ENCODE results near the gene ENTPD1.
"Not testable (repeated sequence)": the region's sequence is repeated elsewhere in the genome, so short reads cannot be mapped to it uniquely, and the experiment has no call there.

The ENTPD1 gene

DNA sequence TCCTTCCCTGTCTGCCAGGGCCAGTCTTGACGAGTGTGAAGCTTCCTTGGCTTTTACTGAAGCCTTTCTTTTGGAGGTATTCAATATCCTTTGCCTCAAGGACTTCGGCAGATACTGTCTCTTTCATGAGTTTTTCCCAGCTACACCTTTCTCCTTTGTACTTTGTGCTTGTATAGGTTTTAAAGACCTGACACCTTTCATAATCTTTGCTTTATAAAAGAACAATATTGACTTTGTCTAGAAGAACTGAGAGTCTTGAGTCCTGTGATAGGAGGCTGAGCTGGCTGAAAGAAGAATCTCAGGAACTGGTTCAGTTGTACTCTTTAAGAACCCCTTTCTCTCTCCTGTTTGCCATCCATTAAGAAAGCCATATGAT, 110.5 kb downstream of the ENTPD1 start:
- DNase-seq (ENCODE audit: low spot score), result no peak

DNA sequence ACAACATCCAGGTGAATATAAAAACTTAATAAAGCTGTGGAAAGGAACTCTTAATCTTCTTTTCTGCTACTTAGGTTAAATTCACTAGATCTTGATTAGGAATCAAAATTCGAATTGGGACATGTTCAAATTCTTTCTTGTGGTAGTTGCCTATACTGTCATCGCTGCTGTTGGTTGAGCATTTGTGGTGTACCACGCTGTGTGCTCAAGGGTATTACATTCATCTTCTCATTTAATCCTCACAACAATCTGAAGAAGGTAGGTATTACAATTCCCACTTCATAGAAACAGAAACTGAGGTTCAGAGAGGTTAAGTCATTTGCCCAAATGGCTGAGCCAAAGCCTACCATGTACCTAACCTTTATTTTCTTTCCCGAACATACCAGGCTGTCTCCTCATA, 111.9 kb downstream of the ENTPD1 start:
- no peak for DNase-seq (ENCODE audit: low spot score)

DNA sequence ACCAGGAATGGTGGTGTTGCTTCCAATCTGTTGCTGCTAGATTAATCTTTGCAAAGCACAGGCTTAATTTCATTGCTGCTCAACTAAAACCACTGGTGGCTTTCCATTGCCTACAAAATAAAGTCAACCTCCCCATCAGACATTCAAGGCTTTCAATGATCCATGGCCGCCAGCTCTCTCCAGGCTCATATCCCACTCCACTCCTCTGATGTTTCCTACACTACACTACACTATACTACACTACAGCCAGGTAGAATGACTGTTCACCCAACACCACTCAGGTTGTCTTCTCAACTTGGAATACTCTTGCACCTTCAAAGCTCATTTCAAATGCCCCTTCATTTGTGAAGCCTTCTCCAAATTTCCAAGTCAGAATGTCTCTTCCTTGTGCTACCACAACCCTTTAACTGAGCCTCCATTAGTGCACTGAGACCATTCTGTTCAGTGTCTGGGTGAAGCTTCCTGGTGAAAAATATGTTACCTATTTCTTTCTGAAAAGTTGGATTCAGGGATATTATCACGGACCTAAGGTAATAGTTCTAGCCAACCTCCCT, 116.3 kb downstream of the ENTPD1 start:
- DNase-seq (ENCODE audit: low spot score), result no peak

DNA sequence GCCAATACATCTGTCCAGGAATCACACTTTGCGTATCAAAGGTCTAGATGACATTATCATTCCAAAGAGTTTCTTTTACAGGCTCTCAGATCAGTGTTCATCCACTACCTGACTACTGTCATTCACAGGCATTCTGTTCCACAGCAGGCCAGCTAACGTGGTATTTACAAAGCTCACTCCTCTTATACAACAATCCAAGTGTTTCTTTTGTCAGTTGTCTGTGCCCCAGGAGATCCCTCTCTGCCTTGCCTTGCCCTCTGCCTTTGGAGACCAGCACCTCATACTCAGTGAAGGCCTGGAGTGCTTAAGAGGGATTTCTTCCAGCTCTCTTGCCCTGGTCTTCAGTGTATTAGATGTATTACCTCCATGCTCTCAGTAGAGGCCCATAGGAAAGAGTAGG, 117.2 kb downstream of the ENTPD1 start:
- no peak for DNase-seq (ENCODE audit: low spot score)

DNA sequence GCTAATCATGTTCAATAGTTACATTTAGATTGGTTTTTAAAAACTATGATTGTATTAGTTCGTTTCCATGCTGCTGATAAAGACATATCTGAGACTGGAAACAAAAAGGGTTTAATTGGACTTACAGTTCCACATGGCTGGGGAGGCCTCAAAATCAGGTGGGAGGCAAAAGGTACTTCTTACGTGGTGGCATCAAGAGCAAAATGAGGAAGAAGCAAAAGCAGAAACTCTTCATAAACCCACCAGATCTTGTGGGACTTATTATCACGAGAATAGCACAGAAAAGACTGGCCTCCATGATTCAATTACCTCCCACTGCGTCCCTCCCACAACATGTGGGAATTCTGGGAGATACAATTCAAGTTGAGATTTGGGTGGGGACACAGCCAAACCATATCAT, 117.7 kb downstream of the ENTPD1 start:
- no peak for DNase-seq (ENCODE audit: low spot score)

DNA sequence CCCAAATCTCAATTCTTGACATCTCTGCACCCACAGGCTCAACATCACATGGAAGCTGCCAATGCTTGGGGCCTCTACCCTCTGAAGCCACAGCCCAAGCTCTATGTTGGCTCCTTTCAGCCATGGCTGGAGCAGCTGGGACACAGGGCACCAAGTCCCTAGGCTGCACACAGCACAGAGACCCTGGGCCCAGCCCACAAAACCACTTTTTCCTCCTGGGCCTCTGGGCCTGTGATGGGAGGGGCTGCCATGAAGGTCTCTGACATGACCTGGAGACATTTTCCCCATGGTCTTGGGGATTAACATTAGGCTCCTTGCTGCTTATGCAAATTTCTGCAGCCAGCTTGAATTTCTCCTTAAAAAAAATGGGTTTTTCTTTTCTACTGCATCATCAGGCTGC, 118.8 kb downstream of the ENTPD1 start:
- not testable (repeated sequence) for DNase-seq (ENCODE audit: low spot score)

DNA sequence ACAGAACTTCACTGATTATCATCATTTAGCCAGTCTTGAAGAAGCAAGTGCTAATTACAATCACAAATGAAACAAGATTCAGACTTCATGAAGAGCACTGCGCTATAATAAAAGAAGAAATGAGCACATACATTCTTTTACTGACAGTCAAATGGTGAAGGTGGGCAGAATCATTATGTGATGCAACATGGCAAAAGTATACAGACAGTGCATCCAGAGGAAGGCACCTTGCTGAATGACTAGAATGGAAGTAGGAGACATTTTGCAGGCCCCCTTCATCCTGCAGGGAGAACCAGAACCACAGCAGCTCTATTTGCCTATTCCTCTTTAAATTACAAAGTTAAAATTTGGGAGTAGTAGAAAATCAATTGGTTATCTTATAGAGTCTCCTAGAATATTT, 120.8 kb downstream of the ENTPD1 start:
- no peak for DNase-seq (ENCODE audit: low spot score)

DNA sequence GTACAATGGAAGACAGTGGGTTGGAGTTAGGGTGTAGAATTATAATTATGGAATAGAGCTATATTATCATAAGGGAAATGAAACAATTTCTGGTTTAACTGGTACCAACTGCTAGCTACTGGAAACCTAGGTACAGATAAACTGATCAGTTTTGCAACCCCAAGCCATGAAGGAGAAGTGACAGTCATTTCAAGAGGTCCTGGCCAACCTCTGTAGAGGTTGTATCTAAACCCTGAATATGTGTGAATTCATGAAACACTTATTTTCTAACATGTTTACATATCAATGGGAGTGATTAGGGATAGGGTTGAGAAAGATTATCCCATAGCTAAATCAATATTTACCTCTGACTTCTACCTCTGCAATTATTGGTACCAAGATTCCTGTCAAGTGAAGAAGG, 121.9 kb downstream of the ENTPD1 start:
- DNase-seq (ENCODE audit: low spot score), result no peak

DNA sequence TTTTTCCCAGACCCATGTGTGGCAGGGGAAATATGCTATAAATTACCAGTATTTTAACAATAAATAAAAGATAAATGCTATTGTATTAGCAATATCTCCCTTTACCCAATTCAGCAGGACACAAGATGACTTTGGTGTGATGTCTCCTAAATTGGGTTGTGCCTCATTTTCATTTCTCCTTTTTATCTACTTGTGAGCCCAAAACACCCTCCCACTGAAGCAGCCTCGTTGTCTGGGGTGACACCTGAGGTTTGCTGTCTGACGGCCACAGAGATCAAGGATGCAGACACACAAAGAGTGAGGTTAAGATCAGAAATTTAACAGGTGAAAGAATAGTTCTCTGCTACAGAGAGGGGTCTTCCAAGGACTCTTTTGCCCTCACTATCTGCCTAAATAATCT, 124.7 kb downstream of the ENTPD1 start:
- DNase-seq (ENCODE audit: low spot score), result no peak

DNA sequence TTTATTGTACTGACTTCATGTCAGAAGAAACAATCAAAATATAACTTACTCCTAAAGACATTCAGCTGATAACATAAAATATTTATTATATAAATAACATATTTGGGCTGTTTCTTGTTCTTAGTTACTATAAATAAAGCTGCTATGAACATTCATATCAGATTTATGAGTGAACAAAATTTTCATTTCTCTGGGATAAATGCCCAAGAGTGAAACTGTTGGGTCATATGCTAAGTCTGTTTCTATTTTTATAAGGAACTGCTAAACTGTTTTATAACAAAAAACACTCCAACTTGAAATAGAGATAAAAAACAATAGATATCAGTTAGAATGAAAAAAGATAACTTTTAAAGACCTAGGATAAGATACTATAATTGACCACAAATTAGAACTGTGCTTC, 125.4 kb downstream of the ENTPD1 start:
- no peak for DNase-seq (ENCODE audit: low spot score)

DNA sequence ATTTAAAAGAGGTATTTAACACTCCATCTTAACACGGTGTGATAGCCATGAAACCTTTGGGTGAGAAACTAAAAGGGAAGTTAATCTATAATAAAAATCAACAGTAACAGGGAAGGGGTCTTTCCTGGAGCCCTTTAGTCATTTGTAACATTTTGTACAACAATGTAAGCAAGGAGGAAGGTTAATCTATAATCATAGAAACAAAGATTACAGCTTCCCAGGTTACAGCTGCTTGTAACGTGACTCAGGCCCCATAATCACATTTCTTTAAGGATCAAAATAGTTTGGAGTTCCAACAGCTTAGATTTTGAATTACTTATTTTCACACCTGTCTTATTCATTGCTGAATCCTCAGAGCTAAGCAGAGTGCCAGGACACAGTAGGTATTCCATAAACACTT, 133.9 kb downstream of the ENTPD1 start:
- no peak for DNase-seq (ENCODE audit: low spot score)

DNA sequence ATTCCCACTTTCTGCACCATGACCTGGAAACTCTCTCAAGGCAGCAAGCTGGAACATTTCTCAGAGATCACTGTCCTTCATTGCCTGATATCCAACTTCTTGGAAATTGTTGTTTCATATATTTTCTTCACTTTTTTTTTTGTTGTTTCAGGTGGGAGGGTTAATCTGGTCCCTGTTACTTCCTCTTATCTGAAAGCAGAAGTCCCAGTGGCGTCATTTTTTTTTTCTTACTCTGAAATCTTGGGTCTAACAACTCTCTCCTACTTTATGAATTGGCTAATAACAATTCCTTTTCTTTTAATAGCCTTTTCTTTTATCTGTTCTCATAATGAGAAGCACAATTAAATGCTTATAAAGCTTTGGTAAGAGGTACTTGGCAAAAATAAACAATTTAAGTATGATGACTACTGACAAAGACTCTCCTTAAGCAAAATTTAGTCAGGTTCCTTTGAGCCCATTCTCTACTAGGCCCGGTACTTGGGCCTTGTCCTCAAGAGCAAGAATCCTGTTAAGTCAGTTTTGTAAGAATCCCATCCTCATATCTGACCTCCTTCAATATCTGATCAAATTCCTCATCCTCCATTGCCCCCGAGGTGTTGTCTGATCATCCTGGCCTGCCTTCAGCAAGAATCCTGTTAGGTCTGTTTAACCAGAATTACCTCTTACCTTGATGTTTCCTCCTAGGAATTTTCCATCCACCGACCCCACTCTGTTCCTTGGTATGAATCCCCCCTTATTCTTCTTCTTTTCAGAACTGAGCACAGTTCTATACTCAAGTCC, 140.3 kb downstream of the ENTPD1 start:
- no peak for DNase-seq (ENCODE audit: low spot score)

DNA sequence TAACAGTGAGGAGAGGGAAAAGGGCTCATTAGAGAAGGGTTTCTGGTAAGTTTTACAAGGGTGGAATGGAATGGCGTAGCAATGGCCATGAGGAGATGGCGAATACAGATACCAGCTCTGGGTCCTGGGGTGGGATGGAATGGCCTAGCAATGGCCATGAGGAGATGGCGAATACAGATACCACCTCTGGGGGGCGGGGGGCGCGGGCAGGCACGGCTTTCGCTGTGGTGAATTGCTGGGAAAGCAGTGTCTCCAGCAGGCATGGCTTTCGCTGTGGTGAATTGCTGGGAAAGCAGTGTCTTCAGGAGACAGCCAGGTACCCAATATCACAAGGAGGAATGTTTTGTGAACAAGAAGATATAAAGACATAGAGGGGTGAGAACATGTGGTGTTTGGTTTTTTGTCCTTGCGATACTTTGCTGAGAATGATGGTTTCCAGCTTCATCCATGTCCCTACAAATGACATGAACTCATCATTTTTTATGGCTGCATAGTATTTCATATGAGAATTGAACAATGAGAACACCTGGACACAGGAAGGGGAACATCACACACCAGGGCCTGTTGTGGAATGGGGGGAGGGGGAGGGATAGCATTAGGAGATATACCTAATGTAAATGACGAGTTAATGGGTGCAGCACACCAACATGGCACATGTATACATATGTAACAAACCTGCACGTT, 150.1 kb downstream of the ENTPD1 start:
- DNase-seq (ENCODE audit: low spot score), result not testable (repeated sequence)

DNA sequence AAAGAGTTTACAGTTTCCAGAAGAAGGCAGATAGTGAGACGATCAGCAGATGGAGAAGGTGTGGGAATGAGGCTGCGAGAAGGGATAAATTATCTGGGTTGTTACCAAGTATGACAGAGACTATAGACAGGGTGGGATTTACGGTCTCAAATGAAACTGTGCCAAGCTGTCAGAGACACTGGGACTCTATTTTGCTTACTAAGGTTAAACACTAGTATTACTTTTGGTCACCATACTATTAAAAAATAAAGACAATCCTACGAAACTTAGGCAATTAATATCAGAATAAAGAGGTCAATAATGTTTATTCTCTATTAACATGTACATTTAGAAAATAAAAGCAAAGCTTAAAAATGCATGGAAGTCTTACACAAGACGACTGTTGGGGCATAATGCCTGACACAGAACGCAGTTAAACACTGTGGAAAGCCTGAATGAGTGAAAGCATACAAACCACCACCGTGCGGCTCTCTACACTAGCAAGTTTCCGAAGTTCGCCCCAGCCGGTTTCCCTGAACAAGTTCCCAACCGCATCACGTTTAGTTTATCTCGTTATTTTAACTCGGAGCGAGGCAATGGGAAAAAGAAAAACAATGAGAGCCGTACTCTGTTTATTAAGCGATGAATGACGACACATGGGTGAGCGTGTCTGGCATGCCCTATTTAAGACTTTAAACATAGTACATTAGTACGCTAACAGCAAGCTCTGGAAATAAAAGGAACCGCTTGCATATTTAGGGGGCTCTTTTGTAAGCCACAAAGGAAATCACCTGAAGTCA, 150.9 kb downstream of the ENTPD1 start:
- DNase-seq (ENCODE audit: low spot score), result peak; percentile 34

DNA sequence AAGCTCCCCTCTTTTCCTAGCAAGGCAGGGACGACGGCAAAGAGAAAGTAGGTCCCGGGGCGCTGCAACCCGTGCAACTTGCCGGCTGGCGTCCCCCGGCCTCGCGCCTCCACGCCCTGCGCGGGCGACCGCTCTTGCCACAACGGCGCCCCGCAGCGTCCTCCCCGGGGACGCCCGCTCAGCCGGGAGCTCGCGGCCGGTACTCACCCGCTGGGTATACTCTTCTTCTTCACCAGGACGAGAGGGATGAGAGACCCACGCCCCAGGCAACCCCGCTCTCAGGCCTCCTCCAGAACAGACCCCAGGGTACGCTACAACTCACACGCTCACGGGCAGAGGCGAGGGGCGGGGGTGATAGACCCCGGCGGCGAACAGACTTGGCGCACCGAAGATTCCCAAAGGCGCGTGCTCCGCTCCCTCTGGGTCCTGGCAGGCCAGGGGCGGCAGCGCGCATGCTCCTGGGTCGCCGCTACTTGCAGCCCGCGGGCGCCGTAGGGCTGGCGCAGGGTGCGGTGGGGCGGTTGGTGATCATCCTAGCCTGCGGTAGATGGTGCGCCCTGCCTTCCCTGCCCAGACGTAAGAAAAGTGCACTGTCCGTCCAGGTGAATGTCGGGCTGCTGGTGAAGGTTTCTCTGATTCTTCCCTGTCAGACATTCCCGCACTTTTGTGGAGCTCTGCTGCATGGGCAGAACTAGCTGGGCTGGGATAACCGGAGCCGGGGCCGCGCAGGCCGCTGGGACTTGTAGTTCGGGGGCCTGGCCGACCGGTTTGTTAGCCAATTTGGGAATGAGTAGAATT, 151.7 kb downstream of the ENTPD1 start, which contains the start of gene CC2D2B:
TSS of gene CC2D2B (plus strand) at position 520 of the 798 bp plus-strand sequence. CDS start 3,349 bp downstream, outside the sequence.
- DNase-seq (ENCODE audit: low spot score), result peak; percentile 87

DNA sequence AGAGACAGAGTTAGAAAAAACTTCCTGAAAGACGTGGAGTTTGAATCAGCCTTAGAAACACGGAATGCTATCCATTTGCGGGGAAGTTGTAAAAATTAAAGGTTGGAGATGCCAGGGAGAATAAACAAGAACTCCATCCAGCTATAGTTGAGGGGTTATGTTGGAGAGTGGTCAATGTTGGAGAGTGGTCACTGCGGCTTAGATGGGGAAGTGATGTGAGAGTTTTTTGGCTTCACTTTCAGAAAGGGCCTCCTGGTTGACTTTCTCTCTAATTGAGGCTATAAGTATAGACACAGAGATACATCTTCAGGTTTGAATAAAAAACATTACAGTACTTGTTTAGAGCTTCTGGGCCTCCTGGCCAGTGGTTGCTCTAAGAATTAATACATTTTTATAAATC, 152.5 kb downstream of the ENTPD1 start:
- DNase-seq (ENCODE audit: low spot score), result no peak

DNA sequence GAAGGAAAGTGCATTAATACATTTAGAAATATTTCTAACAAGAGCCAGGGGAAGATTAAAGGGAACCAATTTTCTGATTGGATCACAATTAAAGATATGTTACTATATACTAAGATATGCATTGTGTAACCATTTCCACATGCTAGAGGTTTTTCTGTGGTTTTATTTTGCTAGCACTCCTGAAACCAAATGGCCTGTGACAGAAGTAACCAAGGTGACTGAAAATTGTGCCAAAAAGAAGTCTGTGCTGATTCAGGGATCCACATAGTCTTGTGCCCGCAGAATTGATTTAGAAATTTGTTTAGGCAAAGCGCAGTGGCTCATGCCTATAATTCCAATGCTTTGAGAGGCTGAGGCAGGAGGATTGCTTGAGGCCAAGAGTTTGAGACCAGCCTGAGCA, 153.6 kb downstream of the ENTPD1 start:
- no peak for DNase-seq (ENCODE audit: low spot score)

DNA sequence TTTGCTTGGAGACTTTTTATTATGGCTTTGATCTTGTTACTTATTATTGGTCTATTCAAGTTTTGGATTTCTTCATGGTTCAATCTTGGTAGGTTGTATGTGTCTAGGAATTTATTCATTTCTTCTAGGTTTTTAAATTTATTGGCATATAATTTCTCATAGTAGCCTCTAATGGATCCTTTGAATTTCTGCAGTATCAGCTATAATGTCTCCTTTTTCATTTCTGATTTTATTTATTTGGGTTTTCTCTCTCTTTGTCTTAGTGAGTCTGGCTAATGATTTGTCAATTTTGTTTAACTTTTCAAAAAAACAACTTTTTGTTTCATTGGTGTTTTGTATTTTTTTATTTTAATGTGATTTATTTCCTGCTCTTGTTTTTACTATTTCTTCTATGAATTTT, 160.1 kb downstream of the ENTPD1 start:
- not testable (repeated sequence) for DNase-seq (ENCODE audit: low spot score)

Data from putamen (tissue), 1 donor.